Nucleus accumbens (tissue), 56 donors: ENCODE data around the gene GBGT1.

Experiments
- DNase-seq, 56 donors: peaks; one replicate each; lab custom pipeline; 2025; lab: John Stamatoyannopoulos, UW

Gene GBGT1

DNA sequence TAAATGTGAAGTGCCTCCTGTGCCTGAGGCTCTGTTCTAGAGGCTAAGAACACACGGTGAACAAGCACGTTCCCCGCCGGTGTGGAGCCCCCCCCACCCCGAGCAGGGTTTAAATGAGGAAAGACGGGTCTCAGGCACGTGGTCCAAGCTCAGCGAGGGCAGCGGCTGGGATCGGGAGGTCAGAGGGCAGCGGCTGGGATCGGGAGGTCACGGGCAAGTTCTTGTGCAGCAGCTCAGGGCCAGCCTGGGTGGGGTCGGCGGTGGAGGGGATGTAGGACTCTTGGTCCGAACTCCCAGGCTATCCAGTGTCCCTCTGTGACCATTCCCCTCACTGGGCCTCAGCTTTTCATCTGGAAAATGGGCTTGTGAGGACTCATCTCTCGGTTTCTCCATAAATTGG, 2.7 kb upstream of the GBGT1 start:
- DNase-seq, result no peak

DNA sequence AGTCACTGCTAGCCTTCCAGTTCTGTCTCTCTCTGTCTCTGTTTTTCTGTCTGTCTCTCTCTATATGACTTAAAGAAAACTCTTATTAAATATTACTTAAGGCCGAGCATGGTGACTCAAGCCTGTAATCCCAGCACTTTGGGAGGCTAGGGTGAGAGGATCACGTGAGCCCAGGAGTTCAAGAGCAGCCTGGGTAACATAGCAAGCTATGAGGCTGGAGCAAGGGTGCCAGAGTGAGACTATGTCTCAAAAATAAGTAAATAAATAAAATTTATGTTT, 1.7 kb upstream of the GBGT1 start:
- DNase-seq, result no peak

DNA sequence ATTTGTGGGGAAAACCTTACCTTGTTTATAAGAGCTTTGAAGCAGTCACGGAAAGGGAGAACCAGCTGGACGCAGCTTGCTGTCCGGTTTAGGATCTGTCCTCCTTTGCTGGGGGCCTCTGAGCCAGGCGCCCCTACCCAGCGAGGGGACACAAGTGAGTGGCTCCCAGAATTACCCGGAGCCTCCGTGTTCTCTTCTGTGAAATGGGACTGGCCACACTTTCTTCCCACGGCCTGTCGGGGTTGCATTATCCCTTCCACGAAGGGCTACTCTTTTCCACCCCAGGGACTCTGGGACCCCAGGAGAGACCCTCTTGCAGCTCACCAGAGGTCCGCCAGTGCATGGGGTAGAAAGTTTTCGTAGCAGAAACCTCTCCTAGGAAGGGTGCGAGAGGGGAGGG, 477 bp upstream of the GBGT1 start:
- no peak for DNase-seq

DNA sequence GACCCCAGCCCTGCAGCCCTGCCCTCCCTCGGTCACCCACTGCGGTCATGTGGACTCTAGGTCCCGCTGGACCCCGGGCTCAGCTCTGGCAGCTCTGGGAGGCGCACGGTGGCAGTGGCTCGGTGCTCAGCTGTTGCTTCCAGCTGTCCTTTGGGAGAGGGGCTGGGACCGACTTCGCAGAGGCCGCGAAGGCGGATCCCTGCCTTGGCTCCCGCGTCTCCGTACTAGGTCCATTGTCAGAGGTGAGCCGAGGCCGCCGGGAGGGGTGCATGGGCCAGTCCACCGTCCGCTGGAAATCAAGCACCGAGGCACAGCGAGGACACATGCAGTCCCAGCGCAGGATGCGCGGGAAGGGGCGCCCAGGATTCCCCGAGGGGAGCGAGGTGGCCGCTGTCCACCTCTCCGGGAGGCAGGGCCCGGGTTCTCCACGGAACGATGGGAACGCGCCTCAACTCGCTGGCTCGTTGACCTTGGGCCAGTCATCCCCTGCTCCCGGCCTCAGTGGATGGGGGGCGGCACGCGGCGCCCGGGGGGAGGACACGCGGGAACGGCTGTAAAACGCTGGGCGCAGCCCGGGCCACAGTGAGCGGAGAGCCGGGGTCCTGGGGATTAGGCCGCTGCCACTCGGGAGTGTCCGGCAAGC, 732 bp downstream of the GBGT1 start:
- no peak for DNase-seq

DNA sequence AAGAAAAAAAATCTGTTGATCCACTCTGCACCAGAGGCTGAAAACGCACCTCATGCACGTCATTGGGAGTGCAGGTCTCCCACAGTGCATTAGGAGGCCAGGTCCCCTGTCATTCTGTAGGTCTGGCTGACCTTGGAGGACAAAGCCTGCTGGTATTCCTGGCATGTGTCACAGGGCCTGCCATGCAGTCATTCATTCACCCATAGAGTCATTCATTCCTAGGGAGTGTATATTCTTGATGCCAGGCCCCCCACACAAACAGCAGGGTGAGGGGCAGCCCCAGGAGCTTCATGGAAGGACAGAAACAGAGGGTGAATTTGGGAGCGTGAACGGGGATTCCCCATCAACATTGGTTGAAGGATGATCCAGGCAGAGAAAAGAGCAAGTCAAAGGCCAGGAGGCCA, 2.2 kb downstream of the GBGT1 start:
- DNase-seq, result no peak

DNA sequence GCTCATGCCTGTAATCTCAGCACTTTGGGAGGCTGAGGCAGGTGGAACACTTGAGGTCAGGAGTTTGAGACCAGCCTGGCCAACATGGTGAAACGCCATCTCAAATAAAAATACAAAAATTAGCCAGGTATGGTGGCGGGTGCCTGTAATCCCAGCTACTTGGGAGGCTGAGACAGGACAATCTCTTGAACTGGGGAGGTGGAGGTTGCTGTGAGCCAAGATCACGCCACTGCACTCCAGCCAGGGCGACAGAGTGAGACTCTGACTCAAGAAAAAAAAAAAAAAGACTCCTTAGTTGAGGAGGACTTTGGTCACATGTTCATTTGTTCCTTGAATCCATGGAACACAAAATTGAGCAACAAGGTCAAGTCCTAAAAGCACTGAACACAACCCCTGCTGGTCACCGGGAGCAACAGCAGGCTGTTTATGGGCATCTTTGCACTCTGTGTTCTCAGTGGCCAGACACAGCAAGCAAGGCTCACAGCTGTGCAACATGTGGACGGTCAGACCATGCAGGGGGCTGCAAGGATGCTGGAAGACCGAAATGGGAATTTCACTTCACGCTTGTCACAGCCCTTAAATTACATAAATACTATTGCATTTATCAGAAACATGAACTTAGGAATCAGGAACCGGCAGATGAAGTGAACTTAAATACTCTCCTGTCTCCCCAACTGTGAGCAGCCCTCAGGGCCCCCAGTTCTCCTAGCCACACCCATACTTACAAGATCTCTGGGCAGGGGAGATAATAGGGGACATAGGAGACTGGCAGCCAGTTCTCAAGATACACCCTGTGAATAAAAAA, 2.8 kb downstream of the GBGT1 start:
- peak in 14 of 56 donors; percentile 12 to 51 (median 28) for DNase-seq

DNA sequence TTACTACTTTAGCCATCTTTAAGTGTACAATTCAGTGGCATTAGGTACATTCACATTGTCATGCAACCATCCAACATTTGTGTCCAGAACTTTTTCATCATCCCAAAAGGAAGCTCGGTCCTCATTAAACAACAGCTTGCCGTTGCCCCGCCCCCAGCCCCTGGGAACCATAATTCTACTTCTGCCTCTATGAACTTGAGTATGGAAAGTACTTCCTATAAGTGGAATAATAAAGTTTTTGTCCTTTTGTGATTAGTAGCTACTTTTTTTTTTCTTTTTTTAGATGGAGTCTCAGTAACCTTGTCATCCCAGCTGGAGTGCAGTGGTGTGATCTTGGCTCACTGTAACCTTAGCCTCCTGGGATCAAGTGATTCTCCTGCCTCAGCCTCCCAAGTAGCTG, 5.0 kb downstream of the GBGT1 start:
- no peak for DNase-seq

DNA sequence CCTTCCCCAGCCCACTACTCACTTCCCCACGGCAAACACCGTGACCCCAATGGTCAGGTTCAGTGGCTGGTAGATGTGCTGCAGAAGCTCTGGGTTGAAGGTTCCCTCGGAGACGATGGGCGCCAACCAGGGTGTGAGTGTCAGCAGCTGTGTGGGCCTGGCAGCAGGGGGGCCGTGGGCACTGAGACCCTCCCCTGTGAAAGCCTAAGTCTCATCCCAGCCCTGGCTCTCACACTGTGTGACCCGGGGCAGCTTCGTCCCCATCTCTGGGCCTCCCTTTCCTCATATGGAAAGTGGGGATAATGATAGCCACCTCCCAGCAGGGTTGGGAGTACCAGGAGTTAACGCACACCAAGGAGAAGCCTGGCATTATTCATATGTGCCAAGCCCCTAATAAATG, 8.6 kb downstream of the GBGT1 start:
- no peak for DNase-seq

DNA sequence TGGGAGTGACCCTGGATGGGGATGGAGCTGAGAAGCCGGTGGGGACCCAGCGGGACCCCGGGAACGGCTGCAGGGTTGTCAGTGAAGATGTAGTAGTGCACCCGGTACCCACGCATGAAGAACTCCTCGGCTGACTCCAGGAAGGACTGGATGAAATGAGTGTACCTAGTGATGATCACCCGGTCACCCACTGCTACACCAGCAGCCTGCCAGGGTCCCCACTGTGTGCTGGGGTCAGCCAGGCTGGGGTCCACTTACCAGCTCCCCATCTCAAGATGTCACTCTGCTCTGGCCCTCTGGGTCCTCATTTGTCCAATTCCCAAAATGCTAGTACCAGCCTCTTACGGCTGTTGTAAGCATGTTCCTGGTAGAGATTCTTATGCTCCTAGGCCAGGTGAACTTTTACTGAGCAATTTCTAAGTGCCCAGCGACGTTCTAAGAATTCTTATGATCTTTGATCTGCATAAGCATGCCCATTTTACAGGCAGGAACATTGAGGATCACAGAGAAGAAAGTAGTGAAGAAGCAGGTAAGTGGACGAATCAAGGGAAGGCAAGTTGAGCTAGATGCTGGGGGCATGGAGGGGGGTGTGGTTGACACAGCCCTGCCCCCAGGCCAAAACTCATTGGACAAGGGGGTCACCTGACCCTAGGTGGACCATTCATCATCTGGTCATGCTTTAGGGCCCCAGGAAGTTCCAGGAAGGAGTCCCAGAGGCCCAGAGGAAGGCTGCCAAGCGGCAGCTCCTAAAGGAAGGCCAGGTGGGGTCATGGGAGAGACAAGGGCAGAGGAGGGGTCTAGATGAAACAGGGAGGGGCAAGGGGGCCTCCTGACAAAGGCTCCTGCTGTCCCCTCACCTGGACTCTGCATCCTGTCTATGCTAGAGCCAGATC, 9.4 kb downstream of the GBGT1 start:
- no peak for DNase-seq

DNA sequence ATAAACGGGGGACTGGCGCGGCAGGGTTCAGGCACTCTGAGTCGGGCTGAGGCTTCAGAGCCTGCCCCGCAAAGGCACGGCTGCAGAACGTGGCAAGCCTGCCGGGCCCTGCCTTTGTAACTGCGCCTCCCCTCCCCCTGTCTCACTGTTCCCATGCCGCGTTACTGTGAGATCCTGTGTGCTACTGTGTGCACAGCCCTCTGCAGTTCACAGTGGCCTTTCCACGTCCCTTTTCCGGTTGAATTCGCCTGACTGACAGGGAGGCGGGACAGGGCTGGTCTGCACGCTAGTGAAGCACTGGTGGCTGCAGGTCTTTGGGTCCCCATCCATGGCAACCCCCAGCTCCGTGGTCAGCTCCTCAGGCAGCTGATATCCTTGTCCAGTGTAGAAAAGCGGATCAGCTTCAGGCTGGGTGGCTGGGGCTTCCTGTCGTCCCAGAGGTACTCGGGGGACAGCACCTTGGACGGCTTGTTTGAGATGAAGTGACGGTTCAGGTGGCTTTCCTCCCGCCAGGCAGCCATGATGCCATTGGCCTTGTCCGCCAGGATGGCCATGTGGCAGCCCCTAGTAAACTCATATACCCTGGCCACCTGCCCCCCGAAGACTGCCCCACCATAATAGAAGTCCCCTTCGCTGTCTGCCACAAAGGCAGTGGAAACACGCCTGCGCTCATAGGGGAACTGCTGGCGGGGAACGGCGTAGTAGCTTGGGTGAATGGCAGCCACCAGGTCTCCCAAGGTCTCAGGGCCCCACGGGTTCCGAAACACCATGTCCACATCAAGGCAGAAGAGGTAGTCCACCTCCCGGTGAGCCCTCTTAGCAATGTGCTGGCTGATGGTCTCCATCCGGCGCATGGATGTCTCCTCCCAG, 10.3 kb downstream of the GBGT1 start:
- DNase-seq, result peak in 1 of 56 donors; percentile 21

DNA sequence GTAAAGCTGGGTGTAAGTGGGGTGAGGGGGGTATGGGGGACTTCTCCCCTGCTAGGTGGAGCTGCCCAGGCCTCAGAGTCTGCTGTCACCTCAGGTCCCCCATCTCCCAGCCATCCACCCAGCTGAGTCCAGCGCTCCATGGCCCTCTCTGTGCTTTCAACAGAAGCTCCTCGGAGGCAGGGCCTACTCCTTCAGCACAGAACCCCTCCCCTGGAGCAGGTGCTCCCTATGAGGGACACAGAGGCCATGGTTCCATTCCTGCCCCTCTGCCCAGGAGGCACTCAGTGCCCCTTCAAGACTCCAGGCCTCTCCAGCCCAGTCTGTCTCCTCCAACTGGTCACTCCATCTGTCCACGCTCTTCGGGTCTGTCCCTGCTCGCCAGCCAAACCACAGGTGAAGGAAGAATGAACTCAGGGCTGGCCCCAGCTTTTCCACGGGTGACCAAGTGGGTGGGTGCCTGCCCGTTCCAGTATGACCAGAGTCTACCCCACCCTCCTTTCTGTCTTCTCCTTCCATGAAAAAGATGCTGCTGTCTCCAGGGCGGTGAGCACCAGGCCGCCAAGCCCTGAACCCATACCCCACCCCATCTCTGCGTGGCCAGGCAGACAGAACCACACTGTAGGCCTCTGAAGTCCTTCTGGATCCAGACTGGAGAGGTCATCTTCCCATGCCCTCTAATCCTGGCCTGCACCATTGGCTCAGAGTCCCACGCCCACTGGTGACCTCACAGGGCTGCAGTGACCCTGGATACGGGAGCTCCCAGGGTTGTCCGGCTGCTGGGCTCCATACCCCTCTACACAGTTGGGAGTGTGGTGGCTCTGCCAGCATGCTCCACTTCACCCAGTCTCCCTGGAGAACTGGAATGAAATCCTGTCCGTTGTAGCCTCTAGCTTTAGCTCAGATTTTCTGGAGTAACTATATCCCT, 11.9 kb downstream of the GBGT1 start:
- DNase-seq, result no peak

DNA sequence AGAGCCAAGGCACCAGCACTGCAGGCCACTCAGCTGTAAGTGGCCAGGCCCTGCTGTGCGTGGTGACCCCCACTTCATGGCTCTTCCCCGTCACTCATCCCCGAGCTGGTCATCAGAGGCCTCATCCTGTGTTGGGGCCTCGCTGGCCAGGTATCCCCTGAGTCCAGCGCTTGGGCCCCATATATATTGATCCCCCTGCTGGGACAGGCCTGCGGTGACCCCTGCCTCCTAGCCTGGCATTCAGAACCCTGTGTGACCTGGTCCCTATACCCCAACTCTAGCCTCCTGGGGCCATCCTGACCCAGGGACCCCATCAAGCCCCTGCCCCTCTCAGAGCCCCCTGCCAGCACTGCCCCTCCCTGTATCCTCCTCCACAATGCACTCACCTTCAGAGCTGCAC, 12.7 kb downstream of the GBGT1 start:
- DNase-seq, result no peak

DNA sequence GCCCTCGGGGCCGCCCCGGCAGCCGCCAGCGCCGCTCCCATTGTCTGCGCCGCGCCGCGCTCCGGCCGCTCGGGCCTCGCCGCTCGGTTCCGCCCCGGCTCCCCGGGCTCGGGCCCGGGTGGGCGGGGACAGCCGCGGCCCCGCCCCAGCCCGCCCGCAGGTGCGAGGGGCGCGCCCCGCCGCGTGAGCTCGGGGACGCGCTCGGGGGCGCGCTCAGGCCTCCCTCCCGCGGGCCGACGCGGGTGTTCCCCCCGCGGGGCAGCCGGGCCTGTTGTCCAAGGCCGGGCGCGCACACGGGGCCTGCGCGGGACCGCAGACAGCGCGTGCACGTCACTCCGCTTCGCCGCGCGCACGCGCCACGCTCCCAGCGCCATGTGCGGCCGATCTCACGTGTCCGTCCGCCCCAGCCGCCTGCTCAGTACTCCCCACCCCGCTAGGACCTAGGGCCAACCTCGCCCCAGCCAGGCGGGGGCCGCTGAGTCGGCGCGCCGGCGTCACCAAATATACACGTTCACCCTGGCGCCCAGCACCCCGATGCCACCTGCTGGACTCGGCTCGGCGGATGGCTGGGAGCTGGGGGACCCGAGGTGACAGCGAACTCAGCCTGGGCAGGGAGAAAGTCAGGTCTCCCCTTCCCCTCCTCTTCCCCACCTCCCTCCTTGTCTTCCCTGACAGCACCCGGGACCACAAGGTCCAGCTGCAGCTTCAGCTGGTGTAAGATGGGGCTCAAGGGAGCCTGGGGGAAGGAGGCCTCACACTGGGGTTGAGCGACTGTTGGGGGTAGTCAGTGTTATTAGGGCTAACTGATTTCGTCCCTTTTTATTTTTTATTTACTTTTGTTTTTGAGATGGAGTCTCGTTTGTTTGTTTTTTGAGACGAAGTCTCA, 14.3 kb downstream of the GBGT1 start:
- peak in 55 of 56 donors; percentile 40 to 90 (median 78) for DNase-seq

DNA sequence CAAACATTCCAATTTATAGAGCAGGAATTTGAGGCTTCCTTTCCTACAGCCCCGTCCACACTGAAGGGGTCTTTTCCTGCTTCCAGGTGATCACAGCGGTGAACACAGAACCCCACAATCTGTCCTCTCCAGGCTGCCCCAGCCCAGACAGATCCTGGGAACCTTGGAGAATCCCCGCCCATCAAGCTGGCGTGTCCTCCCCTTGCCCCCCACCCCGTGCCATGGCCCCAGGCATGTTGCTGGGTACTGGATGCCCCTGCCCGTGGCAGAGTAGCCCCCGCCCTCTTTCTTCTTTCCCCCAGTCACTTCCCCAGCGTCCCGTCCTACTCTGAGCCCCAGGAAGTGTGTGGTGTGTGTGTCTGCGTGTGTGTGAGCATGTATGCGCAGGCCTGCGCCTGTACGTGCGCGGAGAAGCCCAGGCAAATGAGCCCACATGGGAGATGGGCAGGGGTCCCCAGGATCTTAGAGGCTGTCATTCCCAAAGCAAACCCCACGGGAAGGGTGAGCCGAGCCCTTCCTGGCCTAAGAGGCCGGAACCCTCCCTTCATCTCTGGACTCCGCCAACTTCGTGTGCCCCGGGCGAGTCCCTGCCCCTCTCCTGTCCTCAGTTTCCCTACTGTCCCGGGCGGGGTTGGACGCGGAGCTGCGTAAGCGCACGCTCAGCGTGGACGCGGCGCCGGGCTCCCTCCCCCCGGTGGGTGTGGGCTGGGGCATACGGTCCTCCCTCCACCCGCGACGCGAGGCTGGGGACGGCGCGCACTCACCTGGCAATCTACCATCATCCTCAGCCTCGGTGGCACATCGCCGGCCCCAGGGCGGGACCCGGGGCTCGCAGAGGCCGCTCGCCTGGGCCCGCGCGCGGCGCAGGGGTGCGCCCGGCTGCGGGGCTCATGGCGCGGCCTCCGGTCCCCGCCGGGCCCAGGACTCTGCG, 15.2 kb downstream of the GBGT1 start:
- DNase-seq, result peak in 27 of 56 donors; percentile 15 to 70 (median 44)

DNA sequence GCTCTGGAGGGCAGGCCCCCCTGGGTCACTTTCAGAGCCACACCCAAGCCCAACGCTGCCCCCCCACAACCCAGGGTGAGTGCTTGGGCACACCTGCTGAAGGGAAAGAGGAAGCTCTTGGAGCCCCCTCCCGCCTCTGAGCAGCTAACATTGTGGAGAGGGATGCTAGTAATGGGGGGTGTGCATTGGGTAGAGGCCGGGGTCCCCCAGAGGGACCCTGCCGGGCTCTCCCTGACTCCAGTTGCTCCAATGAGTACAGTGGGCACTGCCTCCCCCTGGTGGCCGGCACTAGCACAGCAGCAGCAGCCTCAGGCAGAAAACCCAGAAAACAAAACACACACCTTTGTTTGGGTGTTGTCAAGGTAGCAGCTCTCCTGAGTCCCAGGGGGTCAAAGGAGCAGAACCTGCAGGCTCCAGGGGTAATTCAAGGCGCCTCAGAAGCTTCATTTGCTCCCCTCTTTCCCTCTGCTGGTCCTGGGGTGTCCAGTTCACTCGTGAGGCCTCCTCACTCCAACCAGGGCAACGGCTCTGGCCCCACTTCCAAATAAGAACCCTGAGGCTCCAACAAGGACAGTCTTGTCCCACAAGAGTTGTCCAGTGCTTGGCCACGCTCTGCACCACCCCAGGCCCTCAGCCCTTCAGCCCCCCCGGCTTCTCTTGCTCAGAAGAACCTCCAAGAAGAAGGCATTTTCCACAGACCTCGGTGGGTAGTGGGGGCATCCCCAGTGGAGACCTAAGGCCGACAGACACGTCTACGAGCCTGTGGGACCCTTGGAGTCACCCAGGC, 16.1 kb downstream of the GBGT1 start:
- DNase-seq, result peak in 48 of 56 donors; percentile 27 to 86 (median 64)

DNA sequence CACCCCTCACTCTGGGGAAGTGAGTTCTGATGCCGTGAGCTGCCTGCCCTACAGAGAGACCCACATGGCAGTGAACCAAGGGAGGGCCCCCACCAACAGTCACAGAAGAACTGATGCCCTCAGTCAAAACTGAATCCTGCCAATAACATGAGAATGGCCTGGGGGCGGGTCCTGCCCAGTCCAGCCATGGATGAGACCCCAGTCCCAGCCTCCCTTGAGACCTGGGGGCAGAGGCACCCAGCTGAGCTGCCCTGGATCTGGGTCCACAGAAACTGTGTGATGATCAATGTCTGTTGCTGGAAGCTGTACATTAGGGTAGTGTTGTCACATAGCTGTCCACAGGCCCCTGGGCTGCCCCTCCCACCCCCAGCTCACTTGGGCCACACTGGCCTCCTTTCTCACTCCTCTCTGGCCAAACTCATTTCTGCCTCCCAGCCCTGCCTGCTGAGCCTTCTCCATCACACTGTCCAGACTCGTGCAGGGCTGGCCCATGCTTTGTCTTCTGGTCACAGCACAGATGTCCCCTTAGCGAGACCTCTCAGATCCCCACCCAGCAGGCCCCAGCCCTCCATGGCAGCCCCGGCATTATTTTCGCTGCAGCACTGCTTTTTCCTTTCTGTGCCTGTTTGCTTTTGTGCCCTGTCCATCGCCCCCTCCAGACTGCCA, 16.8 kb downstream of the GBGT1 start:
- DNase-seq, result no peak
